ENCODE data around the gene TMCO6. TPM values are rescaled to one million over a fixed set of nuclear protein-coding genes. Genes with fewer than 3 reads are reported as not detected.
"Not testable (repeated sequence)": the region's sequence is repeated elsewhere in the genome, so short reads cannot be mapped to it uniquely, and the experiment has no call there.

Gene TMCO6
- total RNA-seq, 1 donor from 2014 or later, result 25.2 TPM

DNA sequence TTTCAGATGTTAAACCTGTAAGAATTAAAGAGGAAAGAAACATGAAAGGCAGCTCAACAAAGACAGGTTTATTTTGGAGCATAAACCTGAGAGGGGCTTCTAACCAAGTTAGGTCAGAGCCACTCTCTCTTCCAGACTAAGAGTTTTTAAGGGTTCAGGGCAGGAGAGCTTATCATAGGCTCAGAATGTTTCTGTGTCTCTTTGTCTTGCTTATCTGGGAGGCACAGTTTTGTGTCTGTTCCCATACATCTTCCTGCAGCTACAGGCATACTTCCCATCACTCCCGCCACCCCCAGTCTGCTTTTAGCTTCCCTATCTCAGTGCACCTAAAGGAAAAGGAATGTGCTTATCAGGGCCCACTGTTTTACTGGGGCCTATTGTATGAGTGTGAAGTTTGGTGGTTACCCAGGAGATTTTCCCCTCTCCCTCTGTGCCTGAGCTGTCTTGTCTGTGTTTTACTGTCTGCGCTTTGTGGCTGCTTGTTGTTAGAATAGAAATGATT lies 28.2 kb upstream of the TMCO6 start:
- no peak for DNase-seq (ENCODE audit: low read depth, low spot score)
- no peak for TF ChIP-seq CTCF (conservative IDR thresholded peaks at IDR 0.05)
- H3K4me3 Mint-ChIP-seq, result no peak overlapping the region
- peaks cover 7% of the 10 kb centered on the region for H3K4me1 Mint-ChIP-seq
- H3K36me3 Mint-ChIP-seq (ENCODE audit: low read depth), result peaks cover 4% of the 10 kb centered on the region
- H3K27ac Mint-ChIP-seq (ENCODE audit: unreplicated experiment), result peak overlapping the region; percentile 43
- H3K27me3 Mint-ChIP-seq (ENCODE audit: low read depth), result peaks cover 3% of the 10 kb centered on the region
- peaks cover 2% of the 10 kb centered on the region for H3K9me3 Mint-ChIP-seq

DNA sequence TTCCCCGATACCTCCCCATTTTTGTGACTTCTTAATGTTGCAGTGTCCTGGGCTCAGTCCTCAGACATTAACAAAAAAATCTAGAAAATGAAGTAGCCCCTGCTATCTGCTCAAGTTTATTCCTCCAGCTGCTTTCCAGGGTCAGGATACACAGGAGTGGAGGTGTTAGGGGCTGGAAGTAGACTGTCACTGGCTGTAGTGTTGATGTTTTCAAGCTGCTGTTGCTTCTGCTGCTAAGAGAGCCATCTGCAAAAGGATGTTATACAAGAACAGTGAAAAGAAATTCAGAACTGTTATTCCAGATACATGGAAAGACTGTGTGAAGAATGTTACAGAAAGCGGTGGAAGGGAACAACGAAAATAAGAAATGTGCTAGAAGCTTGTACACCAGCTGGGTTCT lies 16.9 kb upstream of the TMCO6 start:
- Mint-ChIP-seq H3K4me1 (no peaks in the 10 kb centered on the region), H3K4me3 (no peak overlapping the region), H3K36me3 (ENCODE audit: low read depth) (peaks cover 3% of the 10 kb centered on the region), H3K9me3 (peaks cover 23% of the 10 kb centered on the region), H3K27me3 (ENCODE audit: low read depth) (peaks cover 53% of the 10 kb centered on the region), H3K27ac (ENCODE audit: unreplicated experiment) (no peak overlapping the region)
- no peak for TF ChIP-seq CTCF (conservative IDR thresholded peaks at IDR 0.05)
- DNase-seq (ENCODE audit: low read depth, low spot score), result no peak

DNA sequence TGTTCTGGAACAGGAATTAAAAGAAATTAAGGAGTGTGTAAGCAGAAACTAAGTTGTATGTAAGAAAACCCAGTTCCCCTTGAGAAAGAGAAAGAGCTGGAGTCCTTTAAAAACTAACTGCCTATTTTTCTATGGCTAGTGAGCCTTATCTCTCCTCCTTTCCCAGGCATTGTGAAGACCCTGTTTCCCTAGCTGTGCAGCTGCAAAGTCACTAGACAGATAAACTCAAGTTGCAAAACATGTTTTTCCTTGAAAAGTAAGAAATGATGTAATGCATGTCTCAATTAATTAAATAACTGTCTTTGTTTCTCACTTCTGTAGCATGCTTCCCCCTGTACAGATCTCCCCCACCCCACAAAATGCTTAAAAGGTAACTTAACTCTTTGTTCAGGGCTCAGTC lies 16.2 kb upstream of the TMCO6 start:
- not testable (repeated sequence) for DNase-seq (ENCODE audit: low read depth, low spot score); H3K4me3 Mint-ChIP-seq; H3K27ac Mint-ChIP-seq (ENCODE audit: unreplicated experiment); H3K36me3 Mint-ChIP-seq (ENCODE audit: low read depth); H3K4me1 Mint-ChIP-seq
- Mint-ChIP-seq H3K27me3 (ENCODE audit: low read depth) (peaks cover 48% of the 10 kb centered on the region), H3K9me3 (peaks cover 22% of the 10 kb centered on the region)

- not testable (repeated sequence) for H3K4me3 Mint-ChIP-seq; H3K36me3 Mint-ChIP-seq (ENCODE audit: low read depth); DNase-seq (ENCODE audit: low read depth, low spot score); H3K27ac Mint-ChIP-seq (ENCODE audit: unreplicated experiment); H3K4me1 Mint-ChIP-seq
- Mint-ChIP-seq H3K9me3 (peaks cover 16% of the 10 kb centered on the region), H3K27me3 (ENCODE audit: low read depth) (peaks cover 31% of the 10 kb centered on the region)
Measured at GRCh38 chr5:140624886-140625285, 14.4 kb upstream of the TMCO6 start.

GRCh38 chr5:140627972-140628371 lies 11.3 kb upstream of the TMCO6 start:
- no peak overlapping the region for H3K27ac Mint-ChIP-seq (ENCODE audit: unreplicated experiment)
- no peak for DNase-seq (ENCODE audit: low read depth, low spot score)
- no peak for TF ChIP-seq CTCF (conservative IDR thresholded peaks at IDR 0.05)
- peaks cover 13% of the 10 kb centered on the region for H3K9me3 Mint-ChIP-seq
- no peak overlapping the region for H3K4me3 Mint-ChIP-seq
- H3K4me1 Mint-ChIP-seq, result no peaks in the 10 kb centered on the region
- peaks cover 7% of the 10 kb centered on the region for H3K27me3 Mint-ChIP-seq (ENCODE audit: low read depth)
- H3K36me3 Mint-ChIP-seq (ENCODE audit: low read depth), result peaks cover 16% of the 10 kb centered on the region

DNA sequence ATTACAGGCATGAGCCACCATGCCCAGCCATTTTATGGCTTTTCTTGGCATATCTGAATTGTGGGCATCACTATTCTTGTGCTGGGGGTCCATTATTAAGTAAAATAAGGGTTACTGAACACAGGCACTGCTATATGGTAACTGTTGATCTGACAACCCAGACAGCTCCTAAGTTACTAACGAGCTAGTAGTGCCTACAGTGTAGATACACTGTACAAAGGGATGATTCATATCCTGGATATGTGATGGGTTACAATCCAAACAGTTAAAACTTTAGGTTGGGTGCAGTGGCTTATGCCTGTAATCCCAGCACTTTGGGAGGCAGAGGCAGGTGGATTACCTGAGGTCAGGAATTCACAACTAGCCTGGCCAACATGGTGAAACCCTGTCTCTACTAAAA lies 10.5 kb upstream of the TMCO6 start:
- TF ChIP-seq CTCF (conservative IDR thresholded peaks at IDR 0.05), result no peak
- H3K27me3 Mint-ChIP-seq (ENCODE audit: low read depth), result peaks cover 4% of the 10 kb centered on the region
- no peaks in the 10 kb centered on the region for H3K4me1 Mint-ChIP-seq
- no peak for DNase-seq (ENCODE audit: low read depth, low spot score)
- H3K9me3 Mint-ChIP-seq, result peaks cover 13% of the 10 kb centered on the region
- no peak overlapping the region for H3K4me3 Mint-ChIP-seq
- H3K27ac Mint-ChIP-seq (ENCODE audit: unreplicated experiment), result no peak overlapping the region
- peaks cover 16% of the 10 kb centered on the region for H3K36me3 Mint-ChIP-seq (ENCODE audit: low read depth)

Measured in neural crest cell (in vitro differentiated cells).